SK-N-SH (cell line): Measurements from ENCODE around the gene MACROH2A2. TPM values are rescaled to one million over a fixed set of nuclear protein-coding genes. Genes with fewer than 3 reads are reported as not detected.

ENCODE experiments used
- CTCF ChIA-PET: fragments of 300-600, 350-600 bp; formaldehyde crosslinking; extraction: SDS; loops from one replicate; lab custom pipeline; 2021; lab: Yijun Ruan, JAX
- POLR2A ChIA-PET: fragments of 350-600 bp; sonication (Branson Sonifier 250); formaldehyde crosslinking; extraction: SDS; loops from one replicate; lab custom pipeline; 2020; ENCODE audit warnings: antibody characterized with exemption, inconsistent platforms; lab: Yijun Ruan, JAX
- DNase-seq: peaks from one replicate; pipeline ENCODE4 v3.0.0; 2012
- H2AFZ ChIP-seq: fragments of 200-600 bp; sonication (generic); 2 replicates; pipeline ENCODE4 v1.8.1; 2016; ENCODE audit warnings: antibody characterized with exemption, mild to moderate bottlenecking, low read depth
- H3F3A ChIP-seq: fragments of 200-600 bp; sonication (generic); replicated peaks from 2 replicates; pipeline ENCODE3; 2016; ENCODE audit warnings: antibody characterized with exemption, mild to moderate bottlenecking; ENCODE audit not compliant: insufficient read depth
- H3K27ac ChIP-seq, 2 experiments: fragments of 200-500 bp in 1 of 2; fragments of 200-600 bp in 1 of 2; sonication (Bioruptor generic) in 1 of 2; sonication (generic), shearing (Covaris generic) in 1 of 2; 2 replicates each; pipeline versions ENCODE4 v1.5.1 to v1.6.1; 2014 to 2016; ENCODE audit warnings: low read depth in 2 of 2, inconsistent platforms in 1 of 2, low read length in 1 of 2, mild to moderate bottlenecking in 1 of 2, mixed read lengths in 1 of 2
- H3K27me3 ChIP-seq: fragments of 200-600 bp; sonication (generic), shearing (Covaris generic); 2 replicates; pipeline ENCODE4 v1.6.1; 2016; ENCODE audit warnings: mixed run types; ENCODE audit not compliant: insufficient read depth
- H3K36me3 ChIP-seq, 2 experiments: fragments of 200-500 bp in 1 of 2; fragments of 200-600 bp in 1 of 2; sonication (Bioruptor generic) in 1 of 2; sonication (generic) in 1 of 2; replicated peaks in 1 of 2; 2 replicates each; pipeline versions ENCODE3 to v1.5.1; 2014 to 2016; ENCODE audit warnings: low read length in 1 of 2, mild to moderate bottlenecking in 1 of 2; ENCODE audit not compliant: insufficient read depth in 2 of 2, control insufficient read depth in 1 of 2
- H3K4me1 ChIP-seq, 2 experiments: fragments of 200-500 bp in 1 of 2; fragments of 200-600 bp in 1 of 2; sonication (Bioruptor generic) in 1 of 2; sonication (generic), shearing (Covaris generic) in 1 of 2; 2 replicates each; pipeline versions ENCODE4 v1.5.1 to v1.6.1; 2014 to 2016; ENCODE audit warnings: low read depth in 1 of 2, low read length in 1 of 2, mixed run types in 1 of 2; ENCODE audit not compliant: insufficient read depth in 2 of 2, control insufficient read depth in 1 of 2
- H3K4me2 ChIP-seq: fragments of 200-600 bp; sonication (generic), shearing (Covaris generic); 2 replicates; pipeline ENCODE4 v1.6.1; 2017; ENCODE audit warnings: mixed run types
- H3K4me3 ChIP-seq, 2 experiments: fragments of 200-500 bp in 1 of 2; fragments of 200-600 bp in 1 of 2; sonication (Bioruptor generic) in 1 of 2; sonication (generic), shearing (Covaris generic) in 1 of 2; 2 replicates each; pipeline versions ENCODE4 v1.5.1 to v1.8.1; 2014 to 2016; ENCODE audit warnings: low read depth in 2 of 2, inconsistent platforms in 1 of 2, low read length in 1 of 2, mild to moderate bottlenecking in 1 of 2, mixed read lengths in 1 of 2, moderate library complexity in 1 of 2
- H3K79me2 ChIP-seq: fragments of 200-600 bp; sonication (generic); 2 replicates; pipeline ENCODE4 v1.8.1; 2017; ENCODE audit warnings: mild to moderate bottlenecking; ENCODE audit not compliant: insufficient read depth
- H3K9ac ChIP-seq: fragments of 200-600 bp; sonication (generic); 2 replicates; pipeline ENCODE4 v1.6.1; 2017; ENCODE audit warnings: mixed run types
- H3K9me2 ChIP-seq: fragments of 200-600 bp; sonication (generic); 2 replicates; pipeline ENCODE4 v1.6.1; 2017; ENCODE audit warnings: mixed run types
- H3K9me3 ChIP-seq: fragments of 200-600 bp; sonication (generic); 2 replicates; pipeline ENCODE4 v1.6.1; 2017; ENCODE audit warnings: mixed run types, mild to moderate bottlenecking, moderate library complexity
- H4K20me1 ChIP-seq: fragments of 200-600 bp; sonication (generic); 2 replicates; pipeline ENCODE4 v1.6.1; 2017; ENCODE audit warnings: mild to moderate bottlenecking, mixed run types; ENCODE audit not compliant: insufficient read depth
- CHD2 ChIP-seq: fragments of 150-350 bp; IDR thresholded peaks from 2 replicates; pipeline ENCODE4 v1.6.1; 2018; ENCODE audit warnings: low read length; ENCODE audit not compliant: partially characterized antibody
- EZH2phosphoT487 ChIP-seq: fragments of 200-600 bp; sonication (generic); IDR thresholded peaks from 2 replicates; pipeline ENCODE4 v1.6.1; 2017; ENCODE audit warnings: low read depth, mixed run types, mild to moderate bottlenecking, antibody characterized with exemption, moderate library complexity, borderline replicate concordance
- FOXM1 ChIP-seq: IDR thresholded peaks from 2 replicates; pipeline ENCODE4 v1.4.0; 2012; ENCODE audit warnings: low read depth, mild to moderate bottlenecking
- MEF2A ChIP-seq: IDR thresholded peaks from 2 replicates; pipeline ENCODE4 v1.4.0; 2012; ENCODE audit warnings: low read depth, borderline replicate concordance
- NRF1 ChIP-seq: IDR thresholded peaks from 2 replicates; pipeline ENCODE4 v1.6.1; 2012; ENCODE audit warnings: low read depth, mild to moderate bottlenecking, low read length
- POLR2AphosphoS5 ChIP-seq: IDR thresholded peaks from 2 replicates; pipeline ENCODE4 v1.6.1; 2012; ENCODE audit warnings: low read depth, low read length
- RCOR1 ChIP-seq: fragments of 150-350 bp; IDR thresholded peaks from 2 replicates; pipeline ENCODE4 v1.6.1; 2017; ENCODE audit warnings: antibody characterized with exemption, low read length
- SMC3 ChIP-seq: IDR thresholded peaks from 2 replicates; pipeline ENCODE4 v1.6.1; 2012; ENCODE audit warnings: low read depth, low read length, improper control_type of control experiment
- TAF1 ChIP-seq: IDR thresholded peaks from 2 replicates; pipeline ENCODE4 v1.6.1; 2012; ENCODE audit warnings: low read depth, mild to moderate bottlenecking, low read length, moderate library complexity, borderline replicate concordance
- WGBS: methylation state at CpG from one replicate; pipeline ENCODE4 v1.1.6; 2017; ENCODE audit warnings: low lambda C conversion rate; 5-methylcytosine and 5-hydroxymethylcytosine counted together
- polyA plus RNA-seq, 3 experiments: library from polyadenylated mRNA; depleted of rRNA; stranded (reverse); fragments of >200 nt; gene quantifications; 2 replicates each; pipeline ENCODE4 v1.2.3, GENCODE V29; 2012
- TF ChIP-seq, protein P1 (sequence below): fragments of 200-600 bp; sonication (generic); IDR thresholded peaks from 2 replicates; pipeline ENCODE4 v1.6.1; 2017; ENCODE audit warnings: antibody characterized with exemption, mild to moderate bottlenecking, moderate library complexity
- TF ChIP-seq, protein P2 (sequence below): IDR thresholded peaks from 2 replicates; pipeline ENCODE4; 2012
- TF ChIP-seq, protein P3 (sequence below): IDR thresholded peaks from 2 replicates; pipeline ENCODE4 v1.6.1; 2012; ENCODE audit warnings: mild to moderate bottlenecking, low read depth, low read length, moderate library complexity
- TF ChIP-seq, protein P4 (sequence below): IDR thresholded peaks from 2 replicates; pipeline ENCODE4 v1.4.0; 2012; ENCODE audit warnings: low read depth, borderline replicate concordance
- TF ChIP-seq, protein P5 (sequence below): IDR thresholded peaks from 2 replicates; pipeline ENCODE4 v1.4.0; 2012; ENCODE audit warnings: low read depth, borderline replicate concordance
- TF ChIP-seq, protein P6 (sequence below): fragments of 150-350 bp; IDR thresholded peaks from 2 replicates; pipeline ENCODE4 v1.6.1; 2016; ENCODE audit warnings: mild to moderate bottlenecking, low read depth, low read length

The MACROH2A2 gene
- polyA plus RNA-seq, 1 of the 3 experiments (the other 2 are of a cell fraction) = 28.9 TPM

DNA sequence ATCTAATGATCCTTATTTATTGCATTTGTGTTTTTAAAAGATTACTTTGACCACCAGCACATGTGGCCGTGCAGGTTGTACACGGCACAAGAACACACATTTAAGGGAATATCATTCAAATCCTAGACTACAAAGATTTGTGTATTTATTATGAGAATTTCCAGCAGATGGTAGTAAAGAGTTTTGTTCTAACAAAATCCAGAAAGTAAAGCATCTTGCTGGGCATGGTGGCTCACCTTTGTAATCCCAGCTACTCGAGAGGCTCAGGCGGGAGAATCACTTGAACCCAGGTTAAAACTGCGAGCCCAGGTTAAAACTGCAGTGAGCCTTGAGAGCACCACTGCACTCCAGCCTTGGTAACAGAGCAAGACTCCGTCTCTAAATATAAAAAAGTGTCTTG lies 31.5 kb downstream of the MACROH2A2 start:
- no peak overlapping the region for H3K4me3 ChIP-seq
- DNase-seq = no peak
- H3K79me2 ChIP-seq = no peaks in the 10 kb centered on the region
- H3K4me1 ChIP-seq = no peaks in the 10 kb centered on the region
- H3K27me3 ChIP-seq = no peaks in the 10 kb centered on the region
- no peak overlapping the region for H3K9ac ChIP-seq
- H3K36me3 ChIP-seq = peaks cover 0 to 2% of the 10 kb centered on the region in 2 experiments
- no peaks in the 10 kb centered on the region for H3F3A ChIP-seq
- H2AFZ ChIP-seq = no peak overlapping the region
- H3K9me2 ChIP-seq = no peaks in the 10 kb centered on the region
- ChIA-PET POLR2A (no interaction called here), CTCF (interaction anchor here (0.6 to 1.1 kb wide), 5 partner anchors 13 to 280 kb away, joined by 3 read pairs; no protein-coding TSS in a partner anchor)
- TF ChIP-seq, protein P1, sequence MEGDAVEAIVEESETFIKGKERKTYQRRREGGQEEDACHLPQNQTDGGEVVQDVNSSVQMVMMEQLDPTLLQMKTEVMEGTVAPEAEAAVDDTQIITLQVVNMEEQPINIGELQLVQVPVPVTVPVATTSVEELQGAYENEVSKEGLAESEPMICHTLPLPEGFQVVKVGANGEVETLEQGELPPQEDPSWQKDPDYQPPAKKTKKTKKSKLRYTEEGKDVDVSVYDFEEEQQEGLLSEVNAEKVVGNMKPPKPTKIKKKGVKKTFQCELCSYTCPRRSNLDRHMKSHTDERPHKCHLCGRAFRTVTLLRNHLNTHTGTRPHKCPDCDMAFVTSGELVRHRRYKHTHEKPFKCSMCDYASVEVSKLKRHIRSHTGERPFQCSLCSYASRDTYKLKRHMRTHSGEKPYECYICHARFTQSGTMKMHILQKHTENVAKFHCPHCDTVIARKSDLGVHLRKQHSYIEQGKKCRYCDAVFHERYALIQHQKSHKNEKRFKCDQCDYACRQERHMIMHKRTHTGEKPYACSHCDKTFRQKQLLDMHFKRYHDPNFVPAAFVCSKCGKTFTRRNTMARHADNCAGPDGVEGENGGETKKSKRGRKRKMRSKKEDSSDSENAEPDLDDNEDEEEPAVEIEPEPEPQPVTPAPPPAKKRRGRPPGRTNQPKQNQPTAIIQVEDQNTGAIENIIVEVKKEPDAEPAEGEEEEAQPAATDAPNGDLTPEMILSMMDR = no peak; the same call in 1 of the 2 replicates
- TF ChIP-seq, protein P2, sequence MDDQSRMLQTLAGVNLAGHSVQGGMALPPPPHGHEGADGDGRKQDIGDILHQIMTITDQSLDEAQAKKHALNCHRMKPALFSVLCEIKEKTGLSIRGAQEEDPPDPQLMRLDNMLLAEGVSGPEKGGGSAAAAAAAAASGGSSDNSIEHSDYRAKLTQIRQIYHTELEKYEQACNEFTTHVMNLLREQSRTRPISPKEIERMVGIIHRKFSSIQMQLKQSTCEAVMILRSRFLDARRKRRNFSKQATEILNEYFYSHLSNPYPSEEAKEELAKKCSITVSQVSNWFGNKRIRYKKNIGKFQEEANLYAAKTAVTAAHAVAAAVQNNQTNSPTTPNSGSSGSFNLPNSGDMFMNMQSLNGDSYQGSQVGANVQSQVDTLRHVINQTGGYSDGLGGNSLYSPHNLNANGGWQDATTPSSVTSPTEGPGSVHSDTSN = no peak
- TF ChIP-seq, protein P3, sequence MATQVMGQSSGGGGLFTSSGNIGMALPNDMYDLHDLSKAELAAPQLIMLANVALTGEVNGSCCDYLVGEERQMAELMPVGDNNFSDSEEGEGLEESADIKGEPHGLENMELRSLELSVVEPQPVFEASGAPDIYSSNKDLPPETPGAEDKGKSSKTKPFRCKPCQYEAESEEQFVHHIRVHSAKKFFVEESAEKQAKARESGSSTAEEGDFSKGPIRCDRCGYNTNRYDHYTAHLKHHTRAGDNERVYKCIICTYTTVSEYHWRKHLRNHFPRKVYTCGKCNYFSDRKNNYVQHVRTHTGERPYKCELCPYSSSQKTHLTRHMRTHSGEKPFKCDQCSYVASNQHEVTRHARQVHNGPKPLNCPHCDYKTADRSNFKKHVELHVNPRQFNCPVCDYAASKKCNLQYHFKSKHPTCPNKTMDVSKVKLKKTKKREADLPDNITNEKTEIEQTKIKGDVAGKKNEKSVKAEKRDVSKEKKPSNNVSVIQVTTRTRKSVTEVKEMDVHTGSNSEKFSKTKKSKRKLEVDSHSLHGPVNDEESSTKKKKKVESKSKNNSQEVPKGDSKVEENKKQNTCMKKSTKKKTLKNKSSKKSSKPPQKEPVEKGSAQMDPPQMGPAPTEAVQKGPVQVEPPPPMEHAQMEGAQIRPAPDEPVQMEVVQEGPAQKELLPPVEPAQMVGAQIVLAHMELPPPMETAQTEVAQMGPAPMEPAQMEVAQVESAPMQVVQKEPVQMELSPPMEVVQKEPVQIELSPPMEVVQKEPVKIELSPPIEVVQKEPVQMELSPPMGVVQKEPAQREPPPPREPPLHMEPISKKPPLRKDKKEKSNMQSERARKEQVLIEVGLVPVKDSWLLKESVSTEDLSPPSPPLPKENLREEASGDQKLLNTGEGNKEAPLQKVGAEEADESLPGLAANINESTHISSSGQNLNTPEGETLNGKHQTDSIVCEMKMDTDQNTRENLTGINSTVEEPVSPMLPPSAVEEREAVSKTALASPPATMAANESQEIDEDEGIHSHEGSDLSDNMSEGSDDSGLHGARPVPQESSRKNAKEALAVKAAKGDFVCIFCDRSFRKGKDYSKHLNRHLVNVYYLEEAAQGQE = no peak
- TF ChIP-seq, protein P4, sequence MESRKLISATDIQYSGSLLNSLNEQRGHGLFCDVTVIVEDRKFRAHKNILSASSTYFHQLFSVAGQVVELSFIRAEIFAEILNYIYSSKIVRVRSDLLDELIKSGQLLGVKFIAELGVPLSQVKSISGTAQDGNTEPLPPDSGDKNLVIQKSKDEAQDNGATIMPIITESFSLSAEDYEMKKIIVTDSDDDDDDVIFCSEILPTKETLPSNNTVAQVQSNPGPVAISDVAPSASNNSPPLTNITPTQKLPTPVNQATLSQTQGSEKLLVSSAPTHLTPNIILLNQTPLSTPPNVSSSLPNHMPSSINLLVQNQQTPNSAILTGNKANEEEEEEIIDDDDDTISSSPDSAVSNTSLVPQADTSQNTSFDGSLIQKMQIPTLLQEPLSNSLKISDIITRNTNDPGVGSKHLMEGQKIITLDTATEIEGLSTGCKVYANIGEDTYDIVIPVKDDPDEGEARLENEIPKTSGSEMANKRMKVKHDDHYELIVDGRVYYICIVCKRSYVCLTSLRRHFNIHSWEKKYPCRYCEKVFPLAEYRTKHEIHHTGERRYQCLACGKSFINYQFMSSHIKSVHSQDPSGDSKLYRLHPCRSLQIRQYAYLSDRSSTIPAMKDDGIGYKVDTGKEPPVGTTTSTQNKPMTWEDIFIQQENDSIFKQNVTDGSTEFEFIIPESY = no peak
- TF ChIP-seq, protein P5, sequence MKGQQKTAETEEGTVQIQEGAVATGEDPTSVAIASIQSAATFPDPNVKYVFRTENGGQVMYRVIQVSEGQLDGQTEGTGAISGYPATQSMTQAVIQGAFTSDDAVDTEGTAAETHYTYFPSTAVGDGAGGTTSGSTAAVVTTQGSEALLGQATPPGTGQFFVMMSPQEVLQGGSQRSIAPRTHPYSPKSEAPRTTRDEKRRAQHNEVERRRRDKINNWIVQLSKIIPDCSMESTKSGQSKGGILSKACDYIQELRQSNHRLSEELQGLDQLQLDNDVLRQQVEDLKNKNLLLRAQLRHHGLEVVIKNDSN = no peak
- TF ChIP-seq TAF1 (no peak), EZH2phosphoT487 (no peak), POLR2AphosphoS5 (no peak), FOXM1 (no peak), CHD2 (no peak), SMC3 (no peak), NRF1 (no peak), MEF2A (no peak), RCOR1 (no peak)
- TF ChIP-seq, protein P6, sequence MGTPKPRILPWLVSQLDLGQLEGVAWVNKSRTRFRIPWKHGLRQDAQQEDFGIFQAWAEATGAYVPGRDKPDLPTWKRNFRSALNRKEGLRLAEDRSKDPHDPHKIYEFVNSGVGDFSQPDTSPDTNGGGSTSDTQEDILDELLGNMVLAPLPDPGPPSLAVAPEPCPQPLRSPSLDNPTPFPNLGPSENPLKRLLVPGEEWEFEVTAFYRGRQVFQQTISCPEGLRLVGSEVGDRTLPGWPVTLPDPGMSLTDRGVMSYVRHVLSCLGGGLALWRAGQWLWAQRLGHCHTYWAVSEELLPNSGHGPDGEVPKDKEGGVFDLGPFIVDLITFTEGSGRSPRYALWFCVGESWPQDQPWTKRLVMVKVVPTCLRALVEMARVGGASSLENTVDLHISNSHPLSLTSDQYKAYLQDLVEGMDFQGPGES = no peak
- H3K9me3 ChIP-seq = no peaks in the 10 kb centered on the region
- whole genome bisulfite sequencing = 92% methylated on average over 6 of the region's 6 CpGs
- H3K27ac ChIP-seq = no peak overlapping the region
- no peak overlapping the region for H3K4me2 ChIP-seq
- H4K20me1 ChIP-seq = no peaks in the 10 kb centered on the region
